Calu3 (cell line): ENCODE results near the gene TFB2M. TPM values are rescaled to one million over a fixed set of nuclear protein-coding genes. Genes with fewer than 3 reads are reported as not detected.

Source experiments
- BruUV-seq: library from RNA; stranded (reverse); fragments of 400-500 nt; replicated peaks from 2 replicates; lab custom pipeline; 2021; lab: Mats Ljungman, UMichigan
- CTCF ChIA-PET: fragments of 300-600 bp; sonication (Branson Sonifier 250); formaldehyde crosslinking; loops from one replicate; lab custom pipeline; 2022; ENCODE audit warnings: antibody characterized with exemption; lab: Charles Lee
- DNase-seq: peaks from one replicate; pipeline ENCODE4 v3.0.0; 2022
- H3K27ac Mint-ChIP-seq: one replicate; pipeline ENCODE4 v1.8.0; 2022; ENCODE audit warnings: mixed read lengths; ENCODE audit not compliant: unreplicated experiment
- H3K27me3 Mint-ChIP-seq: one replicate; pipeline ENCODE4 v1.8.0; 2022; ENCODE audit warnings: mixed read lengths; ENCODE audit not compliant: unreplicated experiment
- H3K36me3 Mint-ChIP-seq: one replicate; pipeline ENCODE4 v1.8.0; 2022; ENCODE audit warnings: mild to moderate bottlenecking, moderate library complexity, mixed read lengths; ENCODE audit not compliant: insufficient read depth, unreplicated experiment
- H3K4me1 Mint-ChIP-seq: one replicate; pipeline ENCODE4 v1.8.0; 2022; ENCODE audit warnings: mild to moderate bottlenecking, low read depth, mixed read lengths; ENCODE audit not compliant: unreplicated experiment
- H3K4me3 Mint-ChIP-seq: one replicate; pipeline ENCODE4 v1.8.0; 2022; ENCODE audit warnings: mild to moderate bottlenecking, low read depth, moderate library complexity, mixed read lengths; ENCODE audit not compliant: unreplicated experiment
- H3K9me3 Mint-ChIP-seq: one replicate; pipeline ENCODE4 v1.8.0; 2022; ENCODE audit warnings: low read depth, mixed read lengths; ENCODE audit not compliant: unreplicated experiment
- CTCF ChIP-seq: fragments of 200-600 bp; IDR thresholded peaks from one replicate; pipeline ENCODE4 v1.8.0; 2022; ENCODE audit warnings: antibody characterized with exemption; ENCODE audit not compliant: unreplicated experiment
- intact Hi-C: fragments of 100-400 bp; cut with micrococcal nuclease; formaldehyde crosslinking; loops from one replicate; pipeline ENCODE4 v1.10.0; 2022; ENCODE audit not compliant: unreplicated experiment
- total RNA-seq: library from RNA; stranded (reverse); gene quantifications from 2 replicates; pipeline ENCODE4 v1.2.3, GENCODE V29; 2022

The TFB2M gene
- total RNA-seq, 1 experiment from 2014 or later = 23.0 TPM

GRCh38 chr1:246550402-246550801 lies 15.7 kb downstream of the TFB2M start:
- no peaks in the 10 kb centered on the region for H3K9me3 Mint-ChIP-seq
- peaks cover 34% of the 10 kb centered on the region for H3K36me3 Mint-ChIP-seq
- H3K4me3 Mint-ChIP-seq = no peak overlapping the region
- intact Hi-C loops = no loop called here
- no peak for TF ChIP-seq CTCF
- no peaks in the 10 kb centered on the region for H3K27me3 Mint-ChIP-seq
- CTCF ChIA-PET = no interaction called here
- no peak for DNase-seq
- no TSS peak for BruUV-seq
- H3K4me1 Mint-ChIP-seq = peaks cover 9% of the 10 kb centered on the region
- H3K27ac Mint-ChIP-seq = no peak overlapping the region

- Mint-ChIP-seq H3K27ac (no peak overlapping the region), H3K27me3 (no peaks in the 10 kb centered on the region), H3K36me3 (peaks cover 39% of the 10 kb centered on the region), H3K4me3 (no peak overlapping the region), H3K4me1 (peaks cover 9% of the 10 kb centered on the region), H3K9me3 (no peaks in the 10 kb centered on the region)
- no peak for TF ChIP-seq CTCF
- BruUV-seq = no TSS peak
- intact Hi-C loops = no loop called here
- DNase-seq = no peak
- CTCF ChIA-PET = no interaction called here
Observed at GRCh38 chr1:246549665-246550064, 16.4 kb downstream of the TFB2M start.

GRCh38 chr1:246544001-246544400 lies 22.1 kb downstream of the TFB2M start:
- DNase-seq = no peak
- CTCF ChIA-PET = no interaction called here
- no peak overlapping the region for H3K4me3 Mint-ChIP-seq
- H3K27ac Mint-ChIP-seq = no peak overlapping the region
- H3K36me3 Mint-ChIP-seq = peaks cover 46% of the 10 kb centered on the region
- intact Hi-C loops = no loop called here
- BruUV-seq = no TSS peak
- H3K27me3 Mint-ChIP-seq = no peaks in the 10 kb centered on the region
- no peaks in the 10 kb centered on the region for H3K9me3 Mint-ChIP-seq
- no peaks in the 10 kb centered on the region for H3K4me1 Mint-ChIP-seq
- TF ChIP-seq CTCF = no peak

- TF ChIP-seq CTCF = no peak
- Mint-ChIP-seq H3K9me3 (no peaks in the 10 kb centered on the region), H3K36me3 (peaks cover 31% of the 10 kb centered on the region), H3K4me1 (no peaks in the 10 kb centered on the region), H3K27ac (no peak overlapping the region), H3K27me3 (no peaks in the 10 kb centered on the region), H3K4me3 (no peak overlapping the region)
- BruUV-seq = no TSS peak
- CTCF ChIA-PET = no interaction called here
- intact Hi-C loops = no loop called here
- no peak for DNase-seq
Observed at GRCh38 chr1:246540738-246541491, 25.1 kb downstream of the TFB2M start.
